ENCODE measurements around the gene ZNF688. TPM values are rescaled to one million over a fixed set of nuclear protein-coding genes. Genes with fewer than 3 reads are reported as not detected.

ZNF688 gene
- total and polyA plus RNA-seq, 2 of the 13 experiments (the other 11 are each of a cell fraction or from before 2014, with no cell fraction given): 2.4 to 5.4 TPM

- TF ChIP-seq ZBED4 (CRISPR knock-in tag; IDR thresholded peaks at IDR 0.05; ENCODE audit: borderline replicate concordance) (peak; percentile 70; the same call in 1 of the 2 replicates), ZNF724P (CRISPR knock-in tag; IDR thresholded peaks at IDR 0.05; ENCODE audit: borderline replicate concordance) (no peak; the same call in 1 of the 2 replicates), AHDC1 (CRISPR knock-in tag; IDR thresholded peaks at IDR 0.05; ENCODE audit: borderline replicate concordance) (0 out of 2 replicates have a peak, but pooled peaks have one; percentile 9), MTA1 (CRISPR knock-in tag; IDR thresholded peaks at IDR 0.05; ENCODE audit: borderline replicate concordance) (no peak; the same call in 1 of the 2 replicates), ZNF17 (CRISPR knock-in tag; IDR thresholded peaks at IDR 0.05) (no peak), USF2 (IDR thresholded peaks at IDR 0.05; ENCODE audit: low read depth, low read length) (no peak), USF2 (CRISPR knock-in tag; IDR thresholded peaks at IDR 0.05; ENCODE audit: borderline replicate concordance) (no peak), ISL2 (CRISPR knock-in tag; IDR thresholded peaks at IDR 0.05) (peak; percentile 44; the same call in 1 of the 2 replicates), TEF (CRISPR knock-in tag; IDR thresholded peaks at IDR 0.05) (no peak), ZNF547 (CRISPR knock-in tag; IDR thresholded peaks at IDR 0.05) (peak; percentile 58; the same call in 1 of the 2 replicates), CREBL2 (CRISPR knock-in tag; IDR thresholded peaks at IDR 0.05; ENCODE audit: borderline replicate concordance) (no peak; the same call in 1 of the 2 replicates), FLYWCH1 (CRISPR knock-in tag; IDR thresholded peaks at IDR 0.05) (0 out of 2 replicates have a peak, but pooled peaks have one; percentile 49), U2AF1 (optimal IDR thresholded peaks at IDR 0.05; ENCODE audit: low read depth, low read length) (peak; percentile 41)
Observed at GRCh38 chr16:30526823-30527634, 44.5 kb downstream of the ZNF688 start (continued).

Measured in HepG2 (cell line).